Gastroesophageal sphincter (tissue), 3 donors: ENCODE results near the gene EVL.

Source experiments
- CTCF ChIP-seq, 4 experiments: fragments of 200-600 bp in 2 of 4; fragments of 450-650 bp in 2 of 4; sonication (generic) in 1 of 4; IDR thresholded peaks; one replicate each; pipeline ENCODE4 v1.5.1; 2017 to 2019; ENCODE audit warnings: antibody characterized with exemption in 4 of 4, mild to moderate bottlenecking in 2 of 4, moderate library complexity in 2 of 4
- EP300 ChIP-seq: sonication (generic); formaldehyde crosslinking; IDR thresholded peaks from one replicate; pipeline ENCODE4 v1.6.1; 2017; ENCODE audit warnings: antibody characterized with exemption, mild to moderate bottlenecking
- POLR2A ChIP-seq, 2 donors: fragments of 450-650 bp; IDR thresholded peaks; one replicate each; pipeline ENCODE4 v1.6.1; 2017; ENCODE audit warnings: antibody characterized with exemption in 2 of 2, mild to moderate bottlenecking in 2 of 2, moderate library complexity in 1 of 2
- POLR2AphosphoS5 ChIP-seq: sonication (generic); formaldehyde crosslinking; IDR thresholded peaks from one replicate; pipeline ENCODE4 v1.6.1; 2017; ENCODE audit warnings: antibody characterized with exemption

- TF ChIP-seq POLR2A (IDR thresholded peaks at IDR 0.05): no peak
- no peak for TF ChIP-seq EP300
- TF ChIP-seq CTCF (IDR thresholded peaks at IDR 0.05): no peak
- no peak for TF ChIP-seq POLR2AphosphoS5
Measured at GRCh38 chr14:100065111-100065871, at the start of gene EVL.
